Endothelial cell of umbilical vein (primary cell): ENCODE results near the gene GUCY1A1. TPM values are rescaled to one million over a fixed set of nuclear protein-coding genes. Genes with fewer than 3 reads are reported as not detected.

Source experiments
- BruUV-seq: library from RNA; stranded (reverse); fragments of 400-500 nt; replicated peaks from 2 replicates; lab custom pipeline; 2021; lab: Mats Ljungman, UMichigan
- CTCF ChIA-PET: fragments of 300-600, 350-600 bp; sonication (Branson Sonifier 250); formaldehyde crosslinking; loops from one replicate; lab custom pipeline; 2021; ENCODE audit warnings: antibody characterized with exemption, inconsistent platforms; lab: Charles Lee
- POLR2A ChIA-PET: fragments of 300-600, 350-600 bp; sonication (Branson Sonifier 250); formaldehyde crosslinking; loops from one replicate; lab custom pipeline; 2021; ENCODE audit warnings: antibody characterized with exemption, inconsistent platforms; lab: Charles Lee
- DNase-seq: peaks from one replicate; pipeline ENCODE4 v3.0.0-alpha.2; 2011; ENCODE audit warnings: low read depth, low spot score
- FAIRE-seq: peaks from 2 replicates; lab custom pipeline; 2011; peaks lifted over from hg19 to GRCh38; lab: Jason Lieb, UNC
- H2AFZ ChIP-seq: 2 replicates; pipeline ENCODE4 v1.6.0; 2012; ENCODE audit warnings: low read depth, low read length, control low read depth, inconsistent platforms
- H3K27ac ChIP-seq: 2 replicates; pipeline ENCODE4 v1.5.1; 2011; ENCODE audit warnings: low read depth, mild to moderate bottlenecking, control low read depth, low read length, moderate library complexity; ENCODE audit not compliant: insufficient read depth
- H3K27me3 ChIP-seq, 2 experiments: 2 replicates each; pipeline versions ENCODE4 v1.6.0 to v1.6.1; 2011; ENCODE audit warnings: low read length in 2 of 2, mixed read lengths in 1 of 2; ENCODE audit not compliant: control insufficient read depth in 2 of 2, insufficient read depth in 2 of 2
- H3K36me3 ChIP-seq, 2 experiments: 2 replicates in 1 of 2; 3 replicates in 1 of 2; pipeline ENCODE4 v1.5.1; 2011; ENCODE audit warnings: low read length in 2 of 2, mild to moderate bottlenecking in 1 of 2, moderate library complexity in 1 of 2; ENCODE audit not compliant: control insufficient read depth in 2 of 2, insufficient read depth in 2 of 2; ENCODE audit errors: extremely low read depth in 1 of 2
- H3K4me1 ChIP-seq: 3 replicates; pipeline ENCODE4 v1.5.1; 2011; ENCODE audit warnings: mild to moderate bottlenecking, low read length; ENCODE audit not compliant: control insufficient read depth, insufficient read depth; ENCODE audit errors: extremely low read depth
- H3K4me2 ChIP-seq: 2 replicates; pipeline ENCODE4 v1.6.1; 2011; ENCODE audit warnings: low read length, control low read depth, mixed read lengths; ENCODE audit not compliant: insufficient read depth
- H3K4me3 ChIP-seq, 3 experiments: fragments of 200-600 bp in 1 of 3; sonication (generic), shearing (Covaris generic) in 1 of 3; replicated peaks in 1 of 3; 2 replicates each; pipeline ENCODE4 v1.5.1; 2011 to 2016; ENCODE audit warnings: control low read depth in 3 of 3, low read length in 3 of 3, mild to moderate bottlenecking in 2 of 3, inconsistent platforms in 1 of 3, low read depth in 1 of 3, moderate library complexity in 1 of 3; ENCODE audit not compliant: insufficient read depth in 1 of 3
- H3K79me2 ChIP-seq: 2 replicates; pipeline ENCODE4 v1.6.0; 2012; ENCODE audit warnings: low read length, inconsistent platforms; ENCODE audit not compliant: control insufficient read depth, insufficient read depth
- H3K9ac ChIP-seq: replicated peaks from 2 replicates; pipeline ENCODE3; 2011; ENCODE audit warnings: low read length, control low read depth; ENCODE audit not compliant: insufficient read depth; ENCODE audit errors: extremely low read depth
- H3K9me1 ChIP-seq: replicated peaks from 3 replicates; pipeline ENCODE4 v1.6.0; 2011; ENCODE audit warnings: mild to moderate bottlenecking, low read length; ENCODE audit not compliant: control insufficient read depth, insufficient read depth; ENCODE audit errors: extremely low read depth
- H3K9me3 ChIP-seq: replicated peaks from 2 replicates; pipeline ENCODE4 v1.5.1; 2012; ENCODE audit warnings: low read length, inconsistent platforms; ENCODE audit not compliant: control insufficient read depth, insufficient read depth
- H4K20me1 ChIP-seq: replicated peaks from 2 replicates; pipeline ENCODE3; 2011; ENCODE audit warnings: mild to moderate bottlenecking, low read length; ENCODE audit not compliant: control insufficient read depth, insufficient read depth; ENCODE audit errors: extremely low read depth
- EZH2 ChIP-seq: IDR thresholded peaks from 2 replicates; pipeline ENCODE4 v1.6.1; 2012; ENCODE audit warnings: borderline replicate concordance, low read depth, mild to moderate bottlenecking, moderate library complexity, low read length, inconsistent platforms; ENCODE audit not compliant: severe bottlenecking
- GATA2 ChIP-seq: IDR thresholded peaks from 2 replicates; pipeline ENCODE4 v1.7.0; 2011; ENCODE audit warnings: low read depth, mild to moderate bottlenecking, moderate library complexity, mixed read lengths, low read length; ENCODE audit not compliant: insufficient read length, insufficient read depth
- JUN ChIP-seq: IDR thresholded peaks from 2 replicates; pipeline ENCODE4 v1.6.1; 2011; ENCODE audit warnings: borderline replicate concordance, low read depth; ENCODE audit not compliant: insufficient read length, insufficient read depth
- POLR2A ChIP-seq: IDR thresholded peaks from 2 replicates; pipeline ENCODE4 v1.6.1; 2012; ENCODE audit warnings: low read depth, mild to moderate bottlenecking, control low read depth, low read length
- POLR2AphosphoS5 ChIP-seq: IDR thresholded peaks from 2 replicates; pipeline ENCODE4 v1.6.1; 2012; ENCODE audit warnings: low read depth, mild to moderate bottlenecking, control low read depth, low read length, moderate library complexity; ENCODE audit not compliant: insufficient read depth
- dilution Hi-C: fragments of 300-500 bp; cut with MboI; formaldehyde crosslinking; loops from one replicate; pipeline ENCODE4 v1.15.0; 2019; ENCODE audit warnings: low sequenced_read_pairs; ENCODE audit not compliant: extremely low pct_ligation_motif_present
- intact Hi-C: fragments of 100-400 bp; cut with micrococcal nuclease; formaldehyde crosslinking; loops from one replicate; pipeline ENCODE4 v1.10.0; 2022
- polyA plus RNA-seq, 4 experiments: library from polyadenylated mRNA; depleted of rRNA in 3 of 4; stranded (reverse) in 3 of 4; unstranded in 1 of 4; fragments of >200 nt; gene quantifications; 2 replicates each; pipeline versions ENCODE4 v1.2.1 to v1.2.3, GENCODE V29; 2011 to 2012; ENCODE audit warnings: missing spikeins in 1 of 4
- total RNA-seq: library from RNA; stranded (reverse); gene quantifications from 2 replicates; pipeline ENCODE4 v1.2.3, GENCODE V29; 2021
- TF ChIP-seq, protein P1 (sequence below): IDR thresholded peaks from 2 replicates; pipeline ENCODE4 v1.6.1; 2011; ENCODE audit not compliant: insufficient read depth, insufficient read length
- TF ChIP-seq, protein P2 (sequence below), 2 donors: IDR thresholded peaks; 1 replicate in 1 of 2; 2 replicates in 1 of 2; pipeline ENCODE4 v1.5.1; 2011; ENCODE audit warnings: low read length in 2 of 2, mild to moderate bottlenecking in 2 of 2, moderate library complexity in 2 of 2, control low read depth in 1 of 2, inconsistent platforms in 1 of 2, low read depth in 1 of 2; ENCODE audit not compliant: insufficient read depth in 1 of 2; ENCODE audit errors: extremely low read depth in 1 of 2

GUCY1A1 gene
- total and polyA plus RNA-seq, 2 donors (not counting 3 experiments of a cell fraction or from before 2014, with no cell fraction given) = 1.3 to 4.4 TPM

DNA sequence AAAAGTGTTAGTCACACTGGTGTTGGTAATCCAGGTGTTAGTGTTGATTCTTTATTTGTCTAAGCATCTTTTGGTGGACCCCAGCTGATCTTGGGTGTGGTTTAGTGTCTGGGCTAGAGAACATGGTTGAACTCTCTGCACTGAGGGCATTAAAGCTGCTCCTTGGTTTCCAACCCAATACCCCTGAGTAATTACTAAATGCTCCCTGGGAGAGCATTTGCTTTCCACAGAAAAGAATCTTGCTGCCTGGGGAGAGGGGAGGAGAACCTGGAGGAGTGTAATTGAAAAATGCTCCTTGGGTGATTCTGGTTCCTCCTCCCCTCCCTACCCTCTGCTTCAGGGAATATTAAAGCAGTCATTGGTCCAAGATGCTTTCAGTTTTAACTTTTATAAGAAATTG, 95.3 kb downstream of the GUCY1A1 start:
- POLR2A ChIA-PET = no interaction called here
- H3K79me2 ChIP-seq = no peaks in the 10 kb centered on the region
- no peak overlapping the region for H3K4me3 ChIP-seq
- no peak for DNase-seq
- dilution Hi-C loops = no loop called here
- no peaks in the 10 kb centered on the region for H3K27me3 ChIP-seq
- TF ChIP-seq POLR2AphosphoS5 = no peak
- no peak for TF ChIP-seq EZH2
- TF ChIP-seq, protein P1, sequence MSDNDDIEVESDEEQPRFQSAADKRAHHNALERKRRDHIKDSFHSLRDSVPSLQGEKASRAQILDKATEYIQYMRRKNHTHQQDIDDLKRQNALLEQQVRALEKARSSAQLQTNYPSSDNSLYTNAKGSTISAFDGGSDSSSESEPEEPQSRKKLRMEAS = no peak
- TF ChIP-seq JUN = no peak
- no peak for TF ChIP-seq POLR2A
- TF ChIP-seq GATA2 = no peak
- TF ChIP-seq, protein P2, sequence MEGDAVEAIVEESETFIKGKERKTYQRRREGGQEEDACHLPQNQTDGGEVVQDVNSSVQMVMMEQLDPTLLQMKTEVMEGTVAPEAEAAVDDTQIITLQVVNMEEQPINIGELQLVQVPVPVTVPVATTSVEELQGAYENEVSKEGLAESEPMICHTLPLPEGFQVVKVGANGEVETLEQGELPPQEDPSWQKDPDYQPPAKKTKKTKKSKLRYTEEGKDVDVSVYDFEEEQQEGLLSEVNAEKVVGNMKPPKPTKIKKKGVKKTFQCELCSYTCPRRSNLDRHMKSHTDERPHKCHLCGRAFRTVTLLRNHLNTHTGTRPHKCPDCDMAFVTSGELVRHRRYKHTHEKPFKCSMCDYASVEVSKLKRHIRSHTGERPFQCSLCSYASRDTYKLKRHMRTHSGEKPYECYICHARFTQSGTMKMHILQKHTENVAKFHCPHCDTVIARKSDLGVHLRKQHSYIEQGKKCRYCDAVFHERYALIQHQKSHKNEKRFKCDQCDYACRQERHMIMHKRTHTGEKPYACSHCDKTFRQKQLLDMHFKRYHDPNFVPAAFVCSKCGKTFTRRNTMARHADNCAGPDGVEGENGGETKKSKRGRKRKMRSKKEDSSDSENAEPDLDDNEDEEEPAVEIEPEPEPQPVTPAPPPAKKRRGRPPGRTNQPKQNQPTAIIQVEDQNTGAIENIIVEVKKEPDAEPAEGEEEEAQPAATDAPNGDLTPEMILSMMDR (IDR thresholded peaks at IDR 0.05; ENCODE audit: extremely low read depth in 1 of 2, insufficient read depth in 1 of 2, low read depth in 1 of 2, low read length in 2 of 2) = no peak
- no peak overlapping the region for H3K27ac ChIP-seq
- H4K20me1 ChIP-seq = no peaks in the 10 kb centered on the region
- H3K36me3 ChIP-seq = no peaks in the 10 kb centered on the region
- peaks cover 6% of the 10 kb centered on the region for H3K4me1 ChIP-seq
- H3K4me2 ChIP-seq = no peak overlapping the region
- no peak overlapping the region for H3K9ac ChIP-seq
- intact Hi-C loops = no loop called here
- CTCF ChIA-PET = interaction anchor here (1.2 kb wide), 1 partner anchor 233 kb away, joined by 4 read pairs; no protein-coding TSS in a partner anchor
- no peak for FAIRE-seq
- BruUV-seq = no TSS peak
- H3K9me3 ChIP-seq = no peaks in the 10 kb centered on the region
- no peaks in the 10 kb centered on the region for H3K9me1 ChIP-seq
- no peak overlapping the region for H2AFZ ChIP-seq
